RWPE2 (cell line): Measurements from ENCODE around the gene ACAA2.
A peak's percentile ranks its signal among the peaks of the same experiment; 100 is the strongest.

Source experiments
- ATAC-seq: fragments of 200-7000 bp; cut with Tn5 transposase; 3 replicates; pipeline ENCODE4 v1.9.1; 2021; ENCODE audit warnings: low read depth
- DNase-seq: peaks from one replicate; pipeline ENCODE4 v3.0.0-alpha.2; 2020; ENCODE audit warnings: low spot score
- H3K27ac ChIP-seq: fragments of 450-650 bp; 2 replicates; pipeline ENCODE4 v1.5.1; 2017; ENCODE audit warnings: mild to moderate bottlenecking; ENCODE audit not compliant: poor library complexity, severe bottlenecking
- H3K27me3 ChIP-seq: fragments of 250-450 bp; sonication (Bioruptor Pico); 2 replicates; pipeline ENCODE4 v1.5.1; 2021; ENCODE audit warnings: mild to moderate bottlenecking, moderate library complexity; ENCODE audit not compliant: insufficient read depth, poor library complexity, severe bottlenecking
- H3K36me3 ChIP-seq: fragments of 250-450 bp; sonication (Bioruptor Pico); 2 replicates; pipeline ENCODE4 v1.5.1; 2020; ENCODE audit warnings: low read depth, mild to moderate bottlenecking, moderate library complexity
- H3K4me1 ChIP-seq: fragments of 250-450 bp; sonication (Bioruptor Pico); 2 replicates; pipeline ENCODE4 v1.5.1; 2021; ENCODE audit warnings: mild to moderate bottlenecking, moderate library complexity; ENCODE audit not compliant: insufficient read depth, poor library complexity, severe bottlenecking
- H3K4me3 ChIP-seq: fragments of 250-450 bp; sonication (Bioruptor Pico); 2 replicates; pipeline ENCODE4 v1.5.1; 2021; ENCODE audit warnings: mild to moderate bottlenecking, moderate library complexity; ENCODE audit not compliant: severe bottlenecking
- H3K9me3 ChIP-seq: fragments of 250-450 bp; sonication (Bioruptor Pico); 2 replicates; pipeline ENCODE4 v1.5.1; 2021; ENCODE audit warnings: mild to moderate bottlenecking, moderate library complexity; ENCODE audit not compliant: severe bottlenecking
- CTCF ChIP-seq: fragments of 450-650 bp; IDR thresholded peaks from one replicate; pipeline ENCODE4 v1.5.1; 2017; ENCODE audit warnings: mild to moderate bottlenecking, moderate library complexity; ENCODE audit not compliant: poor library complexity, severe bottlenecking

ACAA2 gene

DNA sequence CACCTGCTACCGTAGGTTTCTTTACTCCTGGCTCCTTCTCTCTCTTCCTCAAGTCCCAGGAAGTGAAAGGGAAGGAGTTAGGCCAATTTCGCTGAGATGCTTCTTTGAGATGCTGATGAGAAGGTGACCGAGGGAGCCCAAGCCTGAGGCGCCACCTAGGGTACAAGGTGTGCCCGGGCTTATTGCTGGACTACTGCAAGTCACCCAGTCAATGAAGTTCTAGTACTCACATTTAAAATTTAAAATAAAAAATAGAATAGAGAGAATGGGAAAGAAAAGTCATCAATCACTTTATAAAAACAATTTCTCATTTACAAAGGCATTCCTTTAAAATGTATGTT, 45.3 kb downstream of the ACAA2 start:
- no peaks in the 10 kb centered on the region for H3K27me3 ChIP-seq
- H3K9me3 ChIP-seq: no peaks in the 10 kb centered on the region
- H3K4me1 ChIP-seq: no peaks in the 10 kb centered on the region
- no peak overlapping the region for H3K4me3 ChIP-seq
- H3K36me3 ChIP-seq: no peaks in the 10 kb centered on the region
- no peak for DNase-seq
- no peak overlapping the region for H3K27ac ChIP-seq
- TF ChIP-seq CTCF: peak; percentile 82
- peak; percentile 82 for ATAC-seq

DNA sequence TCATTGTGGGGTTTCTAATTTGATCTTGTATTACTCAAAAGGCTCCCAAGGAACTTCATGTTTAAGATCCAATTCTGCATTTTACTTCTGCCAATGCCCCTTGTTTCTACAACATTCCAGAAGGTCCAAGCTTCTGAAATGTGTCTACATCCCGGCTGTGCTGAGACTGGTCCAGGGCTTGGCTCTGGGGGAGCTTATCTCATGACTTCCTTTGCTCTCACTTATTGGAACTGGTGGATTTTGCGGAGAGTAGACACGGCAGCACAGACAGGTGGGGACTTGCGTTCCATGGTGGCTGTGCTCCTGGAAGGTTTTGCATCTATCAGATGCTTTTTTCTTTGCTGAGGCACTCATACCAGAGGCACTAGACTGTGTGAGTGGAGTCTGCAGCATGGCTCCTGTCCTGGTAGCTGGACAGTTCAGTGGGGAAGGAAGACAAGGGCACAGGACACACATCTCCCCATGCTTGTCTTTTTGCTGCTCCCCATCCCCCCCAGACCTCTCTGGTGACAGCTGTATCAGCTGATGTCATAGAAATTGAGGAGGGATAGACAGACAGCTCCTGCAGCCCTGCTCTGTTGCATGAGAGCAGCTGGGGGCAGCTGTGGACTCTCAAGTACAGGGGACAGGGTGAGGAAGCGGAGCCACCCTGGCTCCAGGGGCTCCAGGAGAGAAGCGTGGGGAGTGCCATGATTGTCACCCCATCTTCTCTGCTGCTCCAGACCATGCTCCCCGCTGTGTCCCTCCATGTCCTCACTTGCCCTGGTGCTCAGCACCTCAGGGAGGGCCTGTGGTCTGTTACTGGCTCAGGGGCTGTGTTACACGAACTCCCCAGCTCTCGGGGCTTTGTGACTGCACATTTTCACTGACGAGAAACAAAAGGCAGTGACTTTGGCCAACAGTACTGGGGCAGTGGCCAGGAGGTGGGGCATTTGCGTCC, 46.0 kb downstream of the ACAA2 start:
- H3K4me1 ChIP-seq: no peaks in the 10 kb centered on the region
- ATAC-seq: 0 out of 3 replicates have a peak, but pooled peaks have one; percentile 10

DNA sequence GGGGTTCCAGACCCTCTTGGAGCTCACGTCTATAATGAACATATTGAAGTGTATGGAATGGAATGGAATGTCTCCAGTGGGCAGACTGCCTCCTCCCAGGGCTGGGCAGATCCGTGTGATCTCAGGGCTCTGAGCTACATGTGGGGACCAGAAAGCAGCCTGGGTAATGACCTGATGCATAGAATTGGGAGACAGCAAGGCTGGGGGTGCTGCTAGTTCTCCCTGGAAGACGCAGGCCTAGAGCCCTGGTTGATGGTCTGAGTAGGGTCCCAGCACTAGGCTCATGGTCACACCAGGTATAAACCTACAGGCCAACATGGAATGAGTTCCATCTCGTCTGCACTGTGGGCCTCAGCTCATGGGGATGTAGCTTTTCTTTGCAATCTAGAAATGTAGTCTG, 46.7 kb downstream of the ACAA2 start:
- no peaks in the 10 kb centered on the region for H3K27me3 ChIP-seq
- no peak overlapping the region for H3K4me3 ChIP-seq
- no peak overlapping the region for H3K27ac ChIP-seq
- H3K9me3 ChIP-seq: no peaks in the 10 kb centered on the region
- no peaks in the 10 kb centered on the region for H3K4me1 ChIP-seq
- no peaks in the 10 kb centered on the region for H3K36me3 ChIP-seq
- no peak for TF ChIP-seq CTCF
- DNase-seq (no peak), ATAC-seq (no peak)

More for the DNA sequence above, 46.0 kb downstream of the ACAA2 start:
- no peak for TF ChIP-seq CTCF
- Histone ChIP-seq H3K27ac (no peak overlapping the region), H3K27me3 (no peaks in the 10 kb centered on the region), H3K9me3 (no peaks in the 10 kb centered on the region), H3K4me3 (no peak overlapping the region), H3K36me3 (no peaks in the 10 kb centered on the region)
- DNase-seq: no peak

DNA sequence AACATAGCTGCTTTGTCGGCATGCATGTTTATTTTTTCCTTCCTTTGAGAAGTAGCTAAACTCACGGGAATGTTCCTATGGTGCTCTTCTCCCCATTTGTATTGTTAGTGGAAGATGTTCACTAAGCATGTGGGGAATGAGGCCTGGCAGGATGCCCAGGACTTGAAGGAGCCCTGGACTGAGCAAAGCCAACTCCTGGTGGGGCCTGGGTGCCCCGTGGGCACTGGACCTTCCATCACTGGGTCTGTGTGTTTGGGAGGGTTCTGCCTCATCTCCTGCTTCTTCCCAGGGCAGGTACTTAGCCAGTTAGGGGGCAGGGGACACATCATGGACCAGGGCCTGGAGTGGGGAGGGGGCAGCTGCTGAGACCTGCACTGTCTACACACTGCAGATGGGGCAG, 49.3 kb downstream of the ACAA2 start:
- Histone ChIP-seq H3K4me1 (no peaks in the 10 kb centered on the region), H3K9me3 (no peaks in the 10 kb centered on the region), H3K36me3 (no peaks in the 10 kb centered on the region), H3K27ac (no peak overlapping the region), H3K4me3 (no peak overlapping the region), H3K27me3 (no peaks in the 10 kb centered on the region)
- DNase-seq (no peak), ATAC-seq (no peak)
- no peak for TF ChIP-seq CTCF

GRCh38 chr18:49763590-49763989, 49.7 kb downstream of the ACAA2 start:
- no peak for ATAC-seq
- H3K4me3 ChIP-seq: no peak overlapping the region
- no peaks in the 10 kb centered on the region for H3K27me3 ChIP-seq
- no peaks in the 10 kb centered on the region for H3K9me3 ChIP-seq
- no peak for DNase-seq
- TF ChIP-seq CTCF: no peak
- H3K36me3 ChIP-seq: no peaks in the 10 kb centered on the region
- H3K27ac ChIP-seq: no peak overlapping the region
- H3K4me1 ChIP-seq: no peaks in the 10 kb centered on the region
